GM18861 (cell line): ENCODE results near the gene DSCAML1.

Experiments
- ATAC-seq: cut with Tn5 transposase; IDR thresholded peaks from one replicate; pipeline ENCODE4 v1.9.1; 2021; ENCODE audit not compliant: unreplicated experiment

DSCAML1 gene

DNA sequence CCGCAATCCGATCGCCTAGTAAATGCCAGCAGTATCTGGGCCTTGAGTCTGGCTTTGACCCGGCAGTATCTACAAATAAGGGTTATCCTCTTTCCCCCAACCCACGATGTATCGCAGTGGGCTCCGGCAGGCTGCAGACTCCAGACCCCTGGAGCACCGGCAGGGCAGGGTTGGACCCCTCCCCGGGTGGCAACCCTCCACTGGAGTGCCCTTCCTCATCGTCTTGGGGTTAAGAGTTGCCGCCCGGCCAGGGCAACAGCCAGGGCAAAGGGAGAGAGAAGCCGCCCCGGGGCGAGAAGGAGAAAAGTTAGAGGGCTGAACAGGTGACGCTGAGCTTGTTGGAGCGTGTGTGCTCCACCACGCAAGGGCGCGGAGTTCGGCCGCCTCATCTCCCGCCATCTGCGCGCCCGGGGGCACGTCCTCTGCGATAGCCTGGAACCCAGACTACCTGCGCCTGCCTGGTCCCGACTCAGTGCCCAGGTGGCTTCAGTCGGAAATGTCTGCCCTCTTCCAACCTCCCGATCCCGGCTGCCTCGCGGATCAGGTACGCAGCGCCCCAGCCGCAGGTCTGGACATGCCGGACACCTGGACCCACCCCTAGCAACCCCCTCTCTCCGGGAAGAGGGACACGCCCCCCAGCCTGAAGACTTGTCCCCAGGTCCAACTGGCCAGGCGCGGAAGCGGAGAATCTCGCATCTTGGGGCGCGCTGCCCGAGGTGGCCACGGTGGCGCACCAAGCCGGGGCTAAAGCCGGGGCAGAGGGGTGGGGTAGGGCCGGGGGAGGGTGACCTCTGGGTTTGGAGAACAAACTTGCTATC lies 1.2 kb downstream of the DSCAML1 start:
- no peak for ATAC-seq

GRCh38 chr11:117794772-117795629 lies 2.0 kb downstream of the DSCAML1 start:
- ATAC-seq = no peak

DNA sequence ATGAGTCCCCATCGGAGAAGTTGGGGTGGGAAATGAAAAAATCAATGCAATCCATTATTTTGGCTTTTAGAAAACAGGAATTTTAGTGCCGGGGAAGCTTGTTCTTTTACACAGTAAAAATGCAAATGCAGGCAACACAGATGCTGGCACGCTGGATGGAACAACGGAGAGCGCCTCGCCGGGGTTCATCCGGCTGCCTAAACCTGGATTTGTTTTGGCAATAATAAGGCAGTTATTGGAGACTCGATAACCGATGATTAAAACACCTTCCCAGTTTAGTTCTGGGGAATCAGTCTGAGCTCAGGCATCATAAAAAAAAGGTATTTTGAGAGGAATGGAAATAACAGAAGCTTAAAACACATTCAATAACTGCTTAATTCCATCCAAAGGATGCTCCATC lies 2.9 kb downstream of the DSCAML1 start:
- ATAC-seq = no peak

DNA sequence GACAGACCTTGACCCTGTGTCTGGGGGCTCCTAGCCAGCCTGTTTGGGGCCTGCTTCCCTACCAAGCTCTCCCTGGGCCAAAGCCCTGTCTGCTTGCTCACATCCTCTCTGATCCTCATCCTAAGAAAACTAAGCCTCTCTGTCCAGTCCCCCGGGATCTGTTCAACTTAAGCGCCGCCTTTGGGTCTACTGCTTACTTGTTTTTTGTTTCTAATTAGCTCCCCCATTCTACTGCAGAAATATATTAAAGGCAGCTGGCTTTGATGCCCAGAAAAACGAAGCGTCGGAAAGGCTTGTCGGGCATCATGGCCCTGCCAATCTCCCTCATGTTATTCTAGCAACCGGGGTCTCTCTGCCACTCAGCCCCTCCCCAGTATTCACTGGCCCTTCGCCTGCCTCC lies 3.4 kb downstream of the DSCAML1 start:
- no peak for ATAC-seq

DNA sequence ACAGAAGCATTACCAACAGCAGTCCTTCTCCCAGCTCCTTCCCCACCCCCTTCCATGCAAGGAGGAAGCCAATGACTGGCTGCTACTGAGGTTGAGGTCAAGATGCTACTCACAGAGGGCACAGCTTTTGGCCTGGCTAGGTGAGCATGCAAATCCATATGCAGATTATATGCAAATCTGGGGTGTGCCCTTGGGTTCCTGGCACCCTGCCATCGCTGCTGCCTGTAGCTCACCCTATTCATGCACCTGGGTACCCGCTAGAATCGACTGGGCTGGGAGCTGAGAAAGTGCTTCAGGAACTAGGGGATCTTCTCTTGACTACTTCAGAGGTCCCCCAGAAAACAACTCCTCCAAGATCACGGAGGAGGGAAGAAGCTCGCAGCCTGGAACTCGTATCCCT lies 4.0 kb downstream of the DSCAML1 start:
- ATAC-seq = no peak

DNA sequence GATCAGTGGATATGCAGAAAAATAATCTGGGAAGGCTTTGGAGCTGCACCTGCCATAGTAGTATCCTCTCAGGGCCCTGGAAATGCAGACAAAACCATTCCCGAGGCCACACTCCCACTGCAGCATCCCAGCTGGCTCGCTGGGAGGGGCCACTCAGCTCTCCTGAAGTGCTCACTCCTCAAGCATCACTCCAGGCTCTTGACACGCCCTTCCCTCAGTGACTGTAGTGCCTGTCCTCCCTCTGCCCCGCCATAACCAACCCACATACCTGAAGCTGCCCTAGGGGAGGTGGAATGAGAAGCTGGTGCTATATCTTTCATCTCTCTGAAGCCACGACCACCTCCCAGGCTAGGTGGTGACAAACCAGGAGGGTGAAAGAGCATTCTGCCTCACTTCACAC lies 4.8 kb downstream of the DSCAML1 start:
- ATAC-seq = no peak

DNA sequence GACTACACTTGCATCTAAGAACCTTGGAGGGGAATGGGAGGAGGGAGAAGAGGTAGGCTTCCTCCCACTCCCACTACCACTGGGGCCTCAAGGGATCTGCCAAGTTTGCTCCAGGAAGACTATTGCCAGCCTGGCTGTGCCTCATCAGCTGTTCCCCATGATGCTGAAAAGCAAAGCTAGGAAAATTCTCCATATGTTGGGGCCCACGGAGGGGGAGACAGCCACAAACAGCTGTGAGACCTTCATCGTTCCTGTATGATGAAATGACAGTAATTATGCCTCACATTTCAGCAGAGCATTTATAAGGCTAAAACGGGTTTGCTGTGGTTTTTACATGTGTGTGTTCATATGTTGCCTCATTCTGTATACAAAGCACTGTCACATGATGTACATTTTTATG lies 6.7 kb downstream of the DSCAML1 start:
- ATAC-seq = no peak

DNA sequence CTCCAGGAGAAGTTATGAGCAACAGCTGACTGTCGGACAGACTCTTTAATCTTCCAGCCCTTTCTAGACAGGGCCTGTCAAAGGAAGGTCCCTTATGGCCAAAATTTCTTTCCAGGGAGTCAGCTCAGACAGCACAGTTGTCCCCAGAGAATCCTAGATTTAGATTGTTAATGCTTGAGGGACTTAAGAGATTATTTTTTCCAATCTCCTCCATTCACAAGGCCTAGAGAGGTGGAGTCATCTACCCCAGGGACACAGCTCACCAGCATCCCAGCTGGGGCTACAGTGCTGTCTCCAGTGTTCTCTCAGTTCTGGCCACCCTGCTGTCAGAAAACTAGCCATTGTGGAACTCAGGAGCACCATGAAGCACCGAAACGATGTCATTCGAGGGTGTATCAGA lies 7.8 kb downstream of the DSCAML1 start:
- no peak for ATAC-seq

DNA sequence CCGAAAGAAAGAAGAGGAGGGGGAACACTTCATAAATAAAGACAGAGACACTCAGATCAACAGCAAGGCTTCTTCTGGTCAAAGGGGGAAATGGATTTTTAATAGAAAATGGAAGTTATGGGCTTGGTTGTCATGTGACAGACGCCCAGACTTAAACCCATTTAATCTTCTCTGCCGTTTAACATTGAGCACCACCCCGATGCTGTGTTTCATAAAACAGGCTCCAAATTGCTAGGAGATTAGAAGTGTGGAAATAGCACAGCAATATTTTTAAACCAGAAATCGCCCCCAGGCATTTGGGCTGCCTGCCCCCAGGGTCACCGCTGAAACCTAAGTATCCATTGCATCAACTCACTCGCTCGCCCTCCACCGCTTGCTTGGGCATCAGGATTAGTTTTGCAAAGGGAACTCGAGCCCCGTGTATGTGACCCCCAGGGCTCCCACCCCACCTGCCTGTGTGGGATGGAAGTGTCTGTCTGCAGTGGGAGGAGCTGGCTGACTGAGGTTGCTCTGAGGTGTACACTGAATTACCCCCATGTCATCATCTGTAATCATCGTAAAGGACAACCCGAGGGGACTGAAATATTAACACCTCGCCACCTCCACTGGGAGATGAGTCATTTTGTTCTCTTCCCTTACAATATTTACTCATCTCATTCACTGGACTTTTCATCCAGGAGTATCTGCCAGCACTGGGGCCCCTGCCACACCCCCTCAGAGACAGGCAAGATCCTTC lies 10.7 kb downstream of the DSCAML1 start:
- ATAC-seq = no peak

- no peak for ATAC-seq
Measured at GRCh38 chr11:117782101-117782500, 14.9 kb downstream of the DSCAML1 start.

DNA sequence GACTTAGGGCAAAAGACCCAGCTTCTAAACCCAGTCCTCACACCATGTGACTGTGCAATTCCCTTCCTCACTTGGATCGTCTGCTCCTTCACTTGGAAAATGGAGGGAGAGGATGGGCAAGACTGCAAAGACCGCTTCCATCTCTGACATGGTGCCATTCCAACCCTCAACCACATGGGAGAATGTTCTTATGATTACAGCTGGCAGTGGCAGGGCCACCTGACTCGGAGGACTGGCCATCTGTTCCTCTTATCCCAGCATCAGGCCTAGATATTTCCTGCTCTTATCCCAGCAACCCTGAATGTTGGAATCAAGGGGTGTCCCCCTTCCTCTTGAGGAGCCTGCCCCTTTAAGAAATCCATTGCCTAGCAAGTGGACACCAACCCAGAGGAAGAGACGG lies 15.4 kb downstream of the DSCAML1 start:
- ATAC-seq = no peak

DNA sequence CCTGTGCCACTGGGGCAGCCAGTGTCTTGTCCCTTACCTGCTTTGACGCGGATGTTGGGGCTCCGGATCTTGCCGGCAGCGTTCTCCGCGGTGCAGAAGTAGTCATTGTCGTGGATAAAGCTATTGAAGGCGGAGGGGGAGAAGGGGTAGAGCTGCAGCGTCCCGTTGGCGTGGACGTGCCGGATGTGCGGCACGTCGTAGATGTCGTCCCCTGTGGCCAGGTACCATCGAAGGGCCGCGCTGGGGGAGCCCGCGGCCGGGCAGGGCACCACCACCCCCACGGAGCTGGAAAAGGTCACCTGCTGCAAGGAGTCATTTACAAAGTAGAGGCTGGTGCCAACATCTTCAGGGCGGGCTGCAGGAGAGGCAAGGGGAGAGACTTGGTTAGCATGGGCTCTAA lies 16.6 kb downstream of the DSCAML1 start:
- no peak for ATAC-seq

GRCh38 chr11:117774553-117774952 lies 22.5 kb downstream of the DSCAML1 start:
- no peak for ATAC-seq

- no peak for ATAC-seq
Measured at GRCh38 chr11:117772360-117772759, 24.7 kb downstream of the DSCAML1 start.

DNA sequence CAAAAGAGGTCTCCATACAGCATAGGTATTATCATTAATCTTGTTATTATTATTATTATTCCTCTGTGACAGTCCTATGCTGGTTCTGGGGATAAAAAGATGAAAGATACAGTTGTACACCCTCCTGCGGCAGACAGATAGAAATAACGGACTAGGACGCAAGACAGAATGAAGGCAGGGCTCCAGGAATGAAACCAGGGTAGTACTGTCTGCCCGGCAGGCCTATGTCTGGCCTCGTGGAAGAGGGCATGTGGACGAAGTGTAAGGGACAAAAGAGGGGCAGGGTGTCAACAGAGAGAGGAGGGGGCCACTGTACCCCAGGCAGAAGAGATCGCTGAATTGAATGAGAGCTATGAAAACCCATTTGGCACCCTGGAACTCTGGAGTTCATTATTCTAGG lies 25.2 kb downstream of the DSCAML1 start:
- ATAC-seq = no peak

- no peak for ATAC-seq
Measured at GRCh38 chr11:117771197-117771596, 25.8 kb downstream of the DSCAML1 start.

- no peak for ATAC-seq
Measured at GRCh38 chr11:117770061-117770460, 27.0 kb downstream of the DSCAML1 start.

DNA sequence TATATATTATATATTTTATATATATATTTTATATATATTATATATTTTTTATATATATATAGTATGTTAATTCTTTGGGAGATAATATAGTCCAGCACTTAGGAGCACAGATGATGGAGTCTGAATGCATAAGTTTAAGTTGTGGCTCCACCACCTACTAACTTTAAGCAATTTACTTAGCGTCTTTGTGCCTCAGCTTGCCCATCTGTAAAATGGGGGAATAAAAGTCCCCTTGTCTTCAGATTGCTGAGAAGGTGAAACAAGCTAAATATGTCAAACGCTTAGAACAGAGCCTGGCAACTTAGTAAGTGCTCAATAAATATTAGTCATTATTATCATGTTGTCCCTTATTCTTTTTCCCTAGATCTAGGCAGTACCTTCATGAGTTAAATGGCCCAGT lies 27.5 kb downstream of the DSCAML1 start:
- no peak for ATAC-seq

GRCh38 chr11:117768506-117768905 lies 28.5 kb downstream of the DSCAML1 start:
- ATAC-seq = no peak

DNA sequence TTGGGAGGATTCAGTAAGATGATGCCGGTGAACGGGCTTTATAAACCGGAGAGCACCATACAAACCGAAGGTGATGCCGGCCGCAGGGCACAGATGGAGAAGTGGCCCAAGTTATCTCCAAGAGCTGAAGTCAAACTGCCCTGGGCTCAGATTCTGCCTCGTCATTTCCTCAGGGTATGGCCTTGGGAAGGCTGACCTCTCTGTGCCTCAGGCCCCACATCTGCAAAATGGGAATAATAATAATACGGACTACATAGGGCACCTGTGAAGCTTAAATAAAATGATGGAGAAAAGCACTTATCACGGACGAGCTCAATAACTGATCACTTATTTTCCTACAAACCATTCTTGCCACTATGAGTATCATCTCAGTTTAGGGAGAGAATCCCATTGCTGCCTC lies 29.9 kb downstream of the DSCAML1 start:
- ATAC-seq = no peak

DNA sequence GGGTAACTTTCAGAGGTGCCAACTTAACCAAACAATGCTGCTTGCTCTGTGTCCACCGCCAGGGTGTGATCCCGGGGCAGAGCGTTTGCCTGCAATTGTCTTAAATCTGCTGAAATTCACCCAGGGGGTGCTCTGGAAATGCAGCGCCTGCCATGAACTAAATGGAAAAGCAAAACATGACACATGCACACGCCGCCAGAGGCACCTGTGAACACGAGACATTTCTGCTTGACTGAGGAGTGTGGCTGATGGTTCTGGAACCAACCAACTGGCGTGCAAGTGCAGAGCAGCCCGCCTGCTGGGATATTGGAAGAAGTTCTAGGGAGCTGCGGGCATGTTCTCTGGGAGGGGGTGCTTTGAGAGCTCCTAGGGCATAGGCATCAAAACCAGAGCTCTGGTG lies 30.4 kb downstream of the DSCAML1 start:
- no peak for ATAC-seq

GRCh38 chr11:117766026-117766425 lies 31.0 kb downstream of the DSCAML1 start:
- no peak for ATAC-seq
